Activated T-helper 1 cell treated with anti-CD3 and anti-CD28 coated beads, Interleukin-2, amount 50 U/mL, for 16 hours (primary cell): ENCODE measurements around the gene KCNJ12.
"Not testable (repeated sequence)": the region's sequence is repeated elsewhere in the genome, so short reads cannot be mapped to it uniquely, and the experiment has no call there.

Source experiments
- DNase-seq, 2 donors: peaks; one replicate each; pipeline ENCODE4 v3.0.0-alpha.2; 2020; ENCODE audit warnings: low read depth in 1 of 2, low spot score in 1 of 2

Gene KCNJ12

DNA sequence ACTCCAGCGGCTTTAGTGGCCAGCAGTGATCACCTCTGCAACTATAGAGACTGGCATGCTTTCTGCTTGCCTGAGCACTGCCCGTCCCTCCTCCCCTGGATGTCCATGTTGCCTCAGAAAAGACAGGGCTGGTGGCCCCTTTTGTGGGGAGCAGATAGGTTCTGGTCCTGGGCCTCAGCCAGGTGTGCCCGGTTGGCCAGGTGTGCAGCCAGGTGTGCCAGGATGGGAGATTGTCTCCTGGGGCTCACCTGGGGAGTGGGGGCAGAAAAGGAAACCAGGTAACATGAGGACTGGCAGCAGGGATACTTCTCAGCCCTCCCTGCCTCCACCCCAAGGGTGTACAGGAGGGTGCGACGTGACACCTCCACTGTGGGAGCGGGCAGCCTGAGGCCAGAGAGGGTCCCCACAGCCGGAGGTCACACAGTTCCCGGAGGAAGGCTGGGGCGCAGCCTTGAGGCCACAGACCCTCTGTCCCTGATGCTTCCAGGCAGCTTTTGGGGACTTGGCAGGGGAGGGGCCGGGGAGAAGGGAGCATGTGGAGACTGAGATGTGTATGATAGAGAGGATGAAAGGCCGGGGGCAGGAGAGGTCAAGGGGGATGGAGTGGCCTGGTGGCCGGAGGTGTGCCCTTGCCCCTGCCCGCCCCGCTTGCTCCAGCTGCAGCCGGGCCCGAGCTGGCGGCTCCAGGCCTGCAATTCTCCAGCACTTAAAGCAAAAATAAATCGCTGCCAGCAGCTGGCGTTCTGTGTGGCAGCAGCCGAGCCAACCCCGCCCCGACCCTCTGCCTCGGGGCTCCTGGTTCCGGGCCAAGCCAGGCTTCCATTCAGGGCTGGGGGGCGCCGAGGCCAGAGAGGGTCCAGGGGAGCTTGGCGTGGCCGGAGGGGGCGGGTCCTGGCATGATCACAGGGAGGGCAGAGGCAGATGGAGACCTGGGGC is 6.7 kb downstream of the KCNJ12 start:
- DNase-seq = no peak

DNA sequence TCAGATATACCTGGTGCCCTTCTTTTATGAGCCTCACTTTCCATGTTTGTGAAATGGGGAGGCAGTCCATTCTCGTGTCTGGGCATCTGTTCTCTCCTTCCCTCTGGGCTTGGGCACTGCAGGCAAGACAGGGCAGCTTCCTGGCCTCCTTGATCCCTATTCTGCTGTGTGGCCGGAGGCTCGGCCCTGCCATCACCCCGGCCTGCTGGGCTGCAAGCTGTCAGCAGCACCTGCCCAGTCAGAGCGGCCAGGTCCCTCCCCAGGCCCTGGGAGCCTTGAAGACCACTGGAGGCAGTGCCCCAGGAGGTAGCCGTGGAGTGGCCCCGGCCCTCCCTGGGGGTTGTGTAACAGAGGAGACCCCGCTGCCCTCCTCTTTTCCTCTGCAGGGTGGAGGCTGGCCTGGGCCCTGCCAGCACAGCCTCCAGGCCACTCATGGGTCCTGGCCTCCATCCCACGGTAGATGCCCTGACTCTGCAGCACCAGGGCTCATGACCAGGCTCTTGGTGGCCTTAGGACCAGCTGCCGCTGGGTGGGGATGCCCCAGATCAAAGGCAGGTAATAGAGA is 9.2 kb downstream of the KCNJ12 start:
- DNase-seq = no peak

DNA sequence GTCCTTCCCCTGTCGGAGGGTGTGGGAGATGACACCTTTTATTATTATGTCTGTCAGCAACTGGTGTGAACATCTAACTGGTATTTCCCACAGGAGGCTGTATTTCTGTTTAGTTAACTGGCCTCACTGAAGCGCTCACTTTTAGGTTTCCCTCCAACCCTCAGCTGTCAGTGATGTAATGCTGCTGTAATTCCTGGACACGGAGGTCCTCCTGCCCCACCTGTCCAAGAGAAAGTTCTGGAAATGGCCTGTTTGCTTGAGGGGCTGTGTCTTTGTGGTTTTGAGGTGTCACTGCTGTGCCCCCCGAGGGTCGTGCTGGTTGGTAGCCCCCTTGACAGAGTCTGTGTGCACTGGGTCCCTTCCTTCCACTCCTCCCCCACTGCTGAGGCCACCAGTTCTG is 11.5 kb downstream of the KCNJ12 start:
- DNase-seq = no peak

DNA sequence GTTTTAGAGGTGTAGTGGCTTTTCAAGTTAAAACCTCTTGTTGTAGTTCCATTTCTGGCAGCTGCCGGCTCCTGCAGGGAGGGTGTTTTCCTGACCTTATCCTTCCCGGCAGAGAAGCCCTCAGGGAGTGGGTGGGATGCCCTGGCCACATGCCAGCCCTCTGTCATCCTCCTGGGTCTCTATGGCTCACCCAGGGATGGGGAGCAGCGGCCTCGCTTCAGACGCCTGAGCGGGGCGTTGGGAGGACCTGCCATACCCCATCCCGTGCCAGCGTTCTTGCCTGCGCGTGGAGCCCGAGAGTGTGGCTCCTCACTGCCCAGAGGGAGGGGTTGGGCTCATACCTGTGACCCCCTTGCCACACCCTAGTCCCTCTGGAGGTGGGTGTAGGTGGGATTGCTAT is 11.9 kb downstream of the KCNJ12 start:
- no peak for DNase-seq

DNA sequence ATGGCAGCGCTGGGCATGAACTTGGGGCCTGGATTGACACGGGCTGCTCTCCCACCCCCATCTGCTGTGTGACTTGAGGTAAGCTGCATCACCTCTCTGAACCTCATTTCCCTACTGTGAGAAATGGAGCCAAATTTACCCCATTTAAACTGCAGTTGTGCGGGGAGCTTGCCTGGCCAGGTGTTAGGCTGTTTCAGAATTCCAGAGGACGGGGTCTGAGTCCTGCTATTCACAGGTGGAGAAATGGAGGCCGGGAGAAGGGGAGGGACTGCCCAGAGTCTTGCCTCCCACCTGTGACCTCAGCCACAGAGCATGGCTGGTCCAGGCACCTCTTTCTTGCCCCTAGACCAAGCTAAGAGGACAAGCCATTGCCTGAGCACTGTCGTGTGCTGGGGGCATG is 12.8 kb downstream of the KCNJ12 start:
- no peak for DNase-seq

DNA sequence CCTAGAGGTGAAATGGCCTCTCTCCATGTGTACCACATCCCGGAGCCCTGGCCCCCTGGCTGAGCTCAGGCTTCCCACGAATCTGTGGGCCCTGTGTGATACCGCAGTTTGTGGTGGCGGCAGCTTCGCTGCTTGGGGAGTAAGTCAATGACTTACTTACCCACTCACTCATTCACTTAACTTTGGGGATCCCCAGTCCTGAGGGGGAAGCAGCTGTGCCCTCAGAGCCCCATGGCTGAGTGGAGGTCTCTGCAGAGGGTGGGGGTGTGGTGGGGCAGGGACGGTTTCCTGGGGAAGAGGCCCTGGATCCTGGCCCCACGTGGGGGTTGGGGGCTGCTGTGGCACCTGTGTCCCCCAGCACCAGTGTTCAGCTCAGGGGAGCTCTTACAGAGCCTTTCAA is 13.2 kb downstream of the KCNJ12 start:
- no peak for DNase-seq

DNA sequence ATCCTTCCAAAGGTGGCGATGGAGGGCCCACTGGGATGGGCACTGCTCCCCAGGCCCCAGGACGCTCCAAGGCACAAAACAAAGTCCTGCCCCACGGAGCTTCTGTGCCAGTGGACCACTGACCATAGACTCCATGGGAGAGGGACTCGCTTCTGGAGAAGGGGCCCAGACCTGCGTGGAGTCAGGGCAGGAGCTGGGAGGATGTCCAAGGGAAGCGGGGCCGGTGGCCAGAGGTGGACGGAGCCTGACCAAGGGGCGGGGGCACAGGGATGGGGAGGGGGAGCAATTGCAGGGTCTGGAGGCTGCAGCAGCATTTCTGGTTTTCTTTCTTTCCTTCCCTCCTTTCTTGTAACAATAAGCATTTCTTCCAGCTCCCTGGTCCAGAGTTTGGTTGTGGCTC is 14.1 kb downstream of the KCNJ12 start:
- no peak for DNase-seq

DNA sequence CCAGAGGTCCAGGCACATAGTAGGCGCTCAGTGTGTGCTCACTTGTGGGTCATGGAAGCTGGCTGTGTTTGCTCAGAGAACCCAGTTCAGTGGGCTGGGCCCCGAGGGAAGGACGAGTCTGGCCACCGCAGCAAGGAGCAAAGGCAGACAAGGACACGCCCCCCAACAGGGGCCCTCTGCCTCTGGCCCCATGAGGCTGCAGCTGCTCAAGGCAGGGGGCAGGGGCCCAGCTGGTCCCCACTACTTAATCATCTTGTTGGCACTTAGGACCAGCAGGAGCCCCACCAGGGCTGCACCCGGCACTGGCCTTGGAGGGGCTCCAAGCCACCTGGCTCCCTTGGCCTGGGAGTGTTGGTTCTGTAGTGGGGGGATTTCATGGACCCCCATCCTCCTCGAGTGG is 16.1 kb downstream of the KCNJ12 start:
- no peak for DNase-seq

DNA sequence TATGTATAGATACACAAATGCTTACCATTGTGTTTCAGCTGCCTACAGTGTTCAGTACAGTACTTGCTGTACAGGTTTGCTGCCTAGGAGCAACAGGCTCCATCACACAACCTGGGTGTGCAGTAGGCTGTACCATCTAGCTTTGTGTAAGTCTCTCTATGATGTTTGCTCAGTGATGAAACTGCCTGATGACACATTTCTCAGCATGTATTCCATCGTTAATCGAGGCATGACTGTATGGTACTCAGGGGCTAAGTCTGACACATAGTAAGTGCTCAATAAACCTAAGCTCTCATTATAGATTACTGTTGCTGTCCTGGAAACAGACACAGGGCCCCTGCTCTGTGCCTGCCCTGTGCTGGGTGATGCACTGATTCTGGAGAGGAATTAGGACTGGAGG is 18.1 kb downstream of the KCNJ12 start:
- DNase-seq = no peak

DNA sequence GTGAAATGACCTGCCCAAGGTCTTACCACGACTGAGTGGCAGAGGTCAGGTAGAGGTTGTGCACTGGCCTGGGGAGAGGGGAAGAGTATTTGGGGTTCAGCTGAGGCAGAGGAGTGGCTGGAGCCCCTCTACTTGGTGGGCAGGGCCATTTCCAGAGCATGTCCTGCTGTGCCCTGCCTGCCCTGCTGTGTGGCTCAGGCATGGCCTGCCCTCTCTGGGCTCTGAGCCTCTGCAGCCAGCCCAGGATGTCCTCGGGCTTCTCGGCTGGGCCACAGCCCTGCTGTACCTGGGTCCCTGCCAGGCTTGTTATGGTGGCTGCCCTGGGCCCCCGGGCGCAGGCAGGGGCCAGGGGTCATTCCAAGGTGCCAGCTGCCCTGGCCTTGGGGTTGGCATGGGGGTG is 19.6 kb downstream of the KCNJ12 start:
- DNase-seq = no peak

DNA sequence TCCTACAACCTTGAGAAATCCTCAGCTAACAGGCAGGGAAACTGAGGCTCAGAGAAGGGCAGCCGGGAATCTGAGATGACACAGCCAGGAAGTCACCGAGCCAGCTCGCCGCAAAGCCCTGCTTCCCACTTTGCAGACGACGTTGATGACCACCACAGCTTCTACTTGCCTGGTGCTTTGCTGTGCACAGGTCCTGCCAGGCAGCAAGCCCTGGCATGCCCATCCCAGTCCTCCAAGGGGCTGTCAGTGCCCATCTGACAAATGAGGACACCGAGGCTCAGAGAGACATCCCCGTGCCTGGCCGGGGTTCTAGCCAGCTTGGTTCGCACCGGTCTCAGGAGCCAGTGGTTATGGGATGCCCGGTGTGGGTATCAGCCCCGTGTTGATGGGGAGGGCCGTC is 20.1 kb downstream of the KCNJ12 start:
- no peak for DNase-seq

DNA sequence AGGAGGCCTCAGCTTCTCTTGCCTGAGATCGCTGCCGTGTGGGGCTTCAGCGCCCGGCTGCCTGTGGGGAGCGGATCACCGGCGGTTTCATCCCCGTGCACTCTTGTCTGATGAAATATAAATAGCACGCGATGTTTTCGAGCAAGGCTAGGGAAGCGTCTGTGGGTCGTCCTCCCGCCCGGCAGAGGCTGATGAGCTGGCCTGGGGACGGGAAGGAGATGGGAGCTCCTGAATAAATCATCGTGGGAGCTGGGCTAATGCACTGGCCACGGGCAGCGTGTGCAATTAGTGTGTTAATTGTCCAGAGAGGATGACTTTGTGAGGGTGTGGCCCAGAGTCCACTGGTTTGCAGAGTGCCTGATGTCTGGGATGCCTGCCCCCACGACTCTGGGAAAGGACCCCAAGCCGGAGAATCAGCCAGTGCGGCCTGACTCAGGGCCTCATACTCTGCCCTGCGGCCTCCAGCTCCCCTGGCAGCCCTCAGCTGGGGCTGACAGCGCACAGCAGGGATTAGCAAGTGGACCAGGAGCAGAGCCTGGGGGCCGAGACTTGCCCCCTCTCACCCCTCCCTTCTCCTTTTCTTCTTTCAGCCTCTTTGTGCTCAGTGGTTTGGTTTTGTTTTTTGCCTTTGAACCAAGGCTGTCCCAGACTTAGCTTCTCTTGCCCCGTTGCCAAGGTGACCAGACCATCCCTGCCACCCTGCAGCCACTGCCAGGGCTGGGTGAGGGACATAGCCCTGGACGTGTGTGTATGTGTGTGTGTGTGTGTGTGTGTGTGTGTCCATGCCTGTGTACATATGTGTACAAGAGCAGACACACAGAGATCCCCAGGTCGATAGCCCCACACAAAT is 21.4 kb downstream of the KCNJ12 start:
- DNase-seq = no peak

DNA sequence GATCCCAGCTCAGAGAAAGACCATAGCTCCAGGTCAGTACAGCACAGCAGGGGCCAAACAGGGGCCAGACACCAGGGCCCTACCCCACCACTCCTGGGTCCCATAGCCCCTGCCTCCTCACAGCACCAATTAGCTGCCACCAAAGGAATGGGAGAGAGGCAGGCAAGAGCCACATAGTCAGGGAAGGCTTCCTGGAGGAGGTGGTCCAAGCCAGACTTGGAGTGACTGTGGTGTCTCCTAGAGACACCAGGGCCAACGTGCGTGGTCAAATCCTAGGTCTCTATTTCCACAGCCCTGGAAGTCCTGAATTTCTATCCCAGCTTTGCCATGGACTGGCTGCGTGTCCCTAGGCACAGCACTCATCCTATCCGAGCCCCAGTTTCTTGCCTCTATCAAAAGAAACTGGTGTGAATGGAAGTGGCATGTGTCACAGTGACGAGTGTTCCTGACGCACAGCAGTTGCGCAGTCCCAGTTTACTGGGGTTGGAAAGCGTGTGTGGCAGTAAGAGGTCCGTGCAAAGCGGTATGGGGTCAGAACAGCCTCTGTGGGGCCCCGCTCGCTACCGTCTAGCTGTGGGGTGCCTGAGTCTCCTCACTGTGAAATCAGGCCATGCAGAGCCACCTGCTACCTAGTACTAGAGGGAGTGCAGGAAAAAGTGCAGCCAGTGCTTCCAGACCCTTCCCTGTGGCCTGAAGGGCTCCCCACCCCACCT is 23.5 kb downstream of the KCNJ12 start:
- DNase-seq = no peak

DNA sequence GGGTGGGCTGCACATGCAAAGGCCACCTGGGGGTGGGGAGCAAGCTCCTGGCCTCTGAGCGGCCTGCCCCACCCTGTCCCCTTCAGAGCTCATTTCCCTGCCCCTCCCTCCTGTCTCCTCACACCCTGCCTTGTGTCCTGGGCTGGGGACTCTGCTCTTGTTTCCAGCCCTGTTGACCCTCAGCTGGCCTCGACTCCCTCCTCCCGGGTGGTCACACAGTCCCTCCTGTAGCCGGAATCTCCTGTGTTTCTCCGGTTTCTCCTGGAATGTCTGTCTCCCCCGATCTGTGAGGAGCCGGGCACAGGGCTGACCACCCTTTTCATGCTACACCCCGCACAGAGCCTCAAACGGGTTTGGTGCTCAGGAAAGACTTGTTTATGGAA is 24.0 kb downstream of the KCNJ12 start:
- not testable (repeated sequence) for DNase-seq

DNA sequence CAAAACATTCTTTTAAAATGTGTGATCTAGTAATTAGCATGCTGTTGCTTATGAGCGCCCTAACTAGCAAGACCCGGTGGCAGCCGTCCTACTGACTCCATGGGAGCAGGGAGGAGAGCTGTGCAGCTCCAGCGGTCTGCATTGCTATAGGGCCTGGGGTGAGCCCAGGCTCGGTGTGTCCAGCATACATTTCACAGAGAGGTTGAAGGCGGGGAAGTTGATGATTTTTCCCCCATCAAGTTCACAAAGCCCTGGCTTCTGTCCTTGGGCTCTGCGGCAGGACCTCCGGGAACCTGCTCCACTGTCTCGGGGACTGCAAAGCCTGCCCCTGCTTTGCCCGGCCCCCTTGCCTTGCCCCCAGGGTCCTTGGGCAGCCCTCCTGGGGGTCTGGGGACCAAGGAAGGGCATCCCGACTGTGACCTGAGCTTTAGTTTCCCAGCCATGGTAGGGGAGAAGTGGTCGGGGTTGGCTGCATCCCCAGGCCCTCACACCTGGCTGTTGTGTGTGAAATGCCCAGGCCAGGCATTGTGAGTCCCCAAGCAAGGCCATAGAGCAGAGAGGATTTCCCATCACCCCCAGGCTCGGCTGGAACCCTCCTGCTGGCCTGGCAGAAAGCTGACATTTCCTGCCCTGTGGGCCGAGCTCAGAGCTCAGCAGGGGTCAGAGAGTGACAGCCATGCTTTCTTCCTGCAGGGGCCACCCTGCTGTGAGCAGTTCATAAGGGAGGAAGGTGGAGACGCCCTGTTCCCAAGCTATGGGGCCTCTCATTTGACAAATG is 24.8 kb downstream of the KCNJ12 start:
- DNase-seq = no peak

DNA sequence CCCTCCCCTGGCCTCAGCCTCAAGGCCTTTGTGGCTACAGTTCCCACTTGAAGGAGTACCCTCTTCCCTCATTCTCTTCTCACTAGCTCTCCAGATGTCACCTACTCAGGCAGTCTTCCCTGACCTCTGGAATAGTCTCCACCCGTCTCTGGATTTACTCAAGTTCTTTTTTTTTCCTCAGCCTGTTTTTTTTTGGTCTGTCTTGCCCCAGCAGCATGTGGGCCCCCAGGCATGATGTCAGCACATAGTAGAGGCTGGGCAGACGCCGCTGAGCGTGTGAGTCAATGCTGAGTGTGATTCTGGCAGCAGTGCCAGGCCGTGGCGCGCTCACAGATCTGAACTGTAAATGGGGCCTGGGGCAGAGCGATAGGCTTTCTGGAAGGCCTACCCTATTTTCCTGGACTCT is 26.0 kb downstream of the KCNJ12 start:
- DNase-seq = not testable (repeated sequence)

DNA sequence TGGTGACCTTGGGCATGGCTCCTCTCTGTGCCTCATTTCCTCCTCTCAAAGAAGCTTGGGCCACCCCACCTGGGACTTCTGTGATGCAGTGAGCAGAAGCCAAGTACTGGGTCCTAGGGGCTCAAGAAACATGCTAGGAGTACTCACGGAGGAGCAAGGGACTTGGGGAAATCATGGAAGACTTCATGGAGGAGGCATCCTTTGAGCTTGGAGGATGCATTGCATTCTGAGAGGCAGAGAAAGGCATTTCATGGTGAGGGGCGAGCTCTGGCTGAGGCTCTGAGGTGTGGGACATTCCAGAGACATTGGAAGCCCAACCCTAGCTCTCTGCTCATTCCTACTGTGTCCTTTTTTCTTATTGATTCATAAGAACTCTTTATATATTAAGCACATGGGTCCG is 26.8 kb downstream of the KCNJ12 start:
- DNase-seq = not testable (repeated sequence)

DNA sequence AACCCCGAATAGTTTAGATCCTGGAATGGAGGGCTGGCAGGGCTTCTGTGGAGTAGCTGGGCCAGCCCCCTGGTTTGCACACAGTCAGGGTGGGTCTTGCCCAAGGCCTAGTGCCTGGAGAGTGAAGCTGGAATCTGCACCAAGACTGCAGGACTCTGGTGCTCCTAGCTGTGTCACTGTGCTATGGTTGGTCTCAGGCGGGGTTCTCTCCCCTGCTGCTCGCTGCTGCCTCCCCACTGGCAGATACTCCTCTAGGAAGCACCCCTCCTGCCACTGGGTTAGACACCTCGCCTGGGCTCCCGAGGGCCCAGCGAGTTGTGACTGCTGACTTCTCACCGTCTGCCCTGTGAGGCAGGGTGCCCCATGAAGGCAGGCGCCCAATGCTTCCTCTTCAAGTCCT is 27.9 kb downstream of the KCNJ12 start:
- not testable (repeated sequence) for DNase-seq

DNA sequence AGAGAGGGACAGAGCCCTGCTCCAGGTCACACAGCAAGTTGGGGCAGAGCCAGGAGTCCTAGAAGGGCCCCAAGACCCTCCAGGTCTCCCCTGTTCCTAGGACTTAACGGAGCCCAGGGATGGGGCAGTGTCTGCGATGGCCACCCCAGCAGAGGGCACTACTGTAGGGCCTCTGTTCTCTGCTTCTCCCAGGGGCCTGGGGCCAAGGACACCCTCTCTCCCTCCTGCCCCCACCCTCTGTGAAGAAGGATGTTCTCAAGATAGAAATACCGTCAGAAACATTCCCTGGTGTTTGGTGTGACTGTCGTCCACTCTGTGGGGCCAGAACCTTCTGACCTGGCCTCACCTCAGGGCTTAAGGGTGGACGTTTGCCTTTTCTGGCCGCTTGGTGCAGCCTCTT is 28.4 kb downstream of the KCNJ12 start:
- not testable (repeated sequence) for DNase-seq

DNA sequence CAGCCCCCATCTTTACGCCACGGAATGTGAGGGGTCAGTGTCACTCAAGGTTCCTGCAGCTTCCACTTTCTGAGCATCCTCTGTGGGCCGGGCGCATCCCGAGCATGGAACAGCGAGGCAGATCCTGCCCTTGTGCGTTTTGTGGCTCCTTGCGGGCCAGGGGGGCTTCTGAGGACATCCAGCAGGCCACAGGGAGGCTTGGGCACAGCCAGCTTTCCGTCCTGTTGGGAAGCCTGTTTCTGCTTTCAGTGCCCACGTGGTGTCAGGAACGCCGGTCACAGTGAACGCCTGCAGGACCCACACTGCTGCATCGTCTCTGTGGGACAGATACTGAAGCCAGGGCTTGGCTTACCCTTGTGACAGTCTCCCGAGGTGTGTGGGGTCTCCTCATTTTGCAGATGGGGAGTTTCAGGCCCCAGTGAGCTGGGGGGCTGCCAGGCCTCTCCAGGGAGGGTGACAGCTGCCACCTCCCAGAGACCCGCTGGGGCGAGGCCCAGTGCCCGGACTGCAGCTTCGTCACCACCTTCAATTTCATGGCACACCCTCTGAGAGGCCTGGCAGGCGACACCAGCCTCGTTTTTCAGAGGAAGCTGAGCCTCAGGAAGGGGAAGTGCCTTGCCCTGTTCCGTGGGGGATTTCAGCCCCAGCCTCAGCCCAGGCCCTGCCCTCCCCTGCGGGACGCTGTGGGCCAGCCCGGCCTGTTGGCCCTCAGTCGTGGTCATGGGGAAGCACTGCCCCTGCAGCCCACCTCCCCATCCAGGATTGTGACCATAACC is 29.0 kb downstream of the KCNJ12 start:
- DNase-seq = not testable (repeated sequence)
